Activated naive CD4-positive, alpha-beta T cell (primary cell): ENCODE measurements around the gene PROX2.
A peak's percentile ranks its signal among the peaks of the same experiment; 100 is the strongest.

Experiments
- DNase-seq, 4 experiments: peaks; one replicate each; lab custom pipeline; 2025; lab: John Stamatoyannopoulos, UW

The PROX2 gene

GRCh38 chr14:74909911-74910310, 34.0 kb upstream of the PROX2 start:
- DNase-seq: no peak

DNA sequence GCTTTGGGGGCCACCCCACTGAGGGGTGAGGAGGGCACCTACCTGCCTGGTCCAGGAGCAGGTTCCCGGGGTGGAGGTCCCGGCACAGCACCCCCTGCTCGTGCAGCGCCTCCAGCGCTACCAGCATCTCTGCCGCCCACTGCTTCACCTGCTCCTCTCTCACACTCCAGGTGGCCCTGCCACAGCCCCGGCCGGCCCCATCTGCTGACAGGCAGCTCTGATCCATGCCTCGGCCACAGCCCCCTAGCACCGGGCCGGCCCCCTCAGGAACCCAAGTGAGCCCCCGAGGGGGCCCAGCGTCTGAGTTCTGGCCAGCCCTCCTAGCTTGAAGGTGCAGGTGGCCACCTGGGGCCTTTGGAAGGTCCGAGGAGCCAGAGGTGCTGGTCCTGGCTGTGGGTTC, 33.6 kb upstream of the PROX2 start:
- no peak for DNase-seq

DNA sequence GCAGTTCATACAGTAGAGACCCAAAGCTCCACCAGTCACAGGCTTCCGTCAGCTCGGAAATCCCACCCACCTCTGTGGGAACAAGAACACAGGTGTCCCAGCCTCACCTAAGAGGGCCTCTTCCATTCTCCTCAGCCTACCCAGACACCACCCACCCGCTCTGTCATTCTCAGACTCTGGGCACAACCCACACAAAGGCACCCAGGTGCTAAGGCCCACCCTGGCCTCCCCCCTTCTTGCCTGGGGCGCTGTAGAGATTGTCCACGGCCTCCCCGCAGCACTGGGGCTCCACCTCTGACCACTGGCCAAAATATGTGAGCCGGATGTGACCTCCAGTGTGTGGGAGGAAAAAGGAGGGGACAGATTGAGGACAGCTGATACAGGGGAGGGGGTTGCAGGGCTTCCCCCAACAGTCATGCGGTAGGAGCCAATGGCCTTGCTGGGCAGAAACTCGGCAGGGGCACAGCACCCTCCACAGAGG, 33.0 kb upstream of the PROX2 start:
- no peak for DNase-seq

DNA sequence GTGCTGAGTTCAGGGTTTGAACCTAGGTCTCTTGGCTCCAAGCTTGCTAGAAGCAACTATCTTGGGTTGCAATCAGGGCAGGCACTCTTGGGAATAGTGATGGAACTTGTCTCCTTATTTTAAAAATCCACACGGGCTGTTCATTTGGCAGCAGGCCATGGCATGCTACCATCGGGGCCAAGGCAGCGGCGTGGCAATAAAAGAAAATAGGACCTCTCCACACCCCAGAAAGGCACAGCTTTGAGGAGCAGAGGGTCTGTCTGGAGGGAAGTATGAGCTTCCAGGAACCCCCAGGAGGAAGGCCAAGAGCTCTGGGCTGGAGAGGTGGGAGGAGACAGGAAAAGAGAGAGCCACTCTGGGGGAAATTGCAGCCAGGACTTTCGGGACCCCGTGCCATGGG, 31.8 kb upstream of the PROX2 start:
- DNase-seq: no peak

DNA sequence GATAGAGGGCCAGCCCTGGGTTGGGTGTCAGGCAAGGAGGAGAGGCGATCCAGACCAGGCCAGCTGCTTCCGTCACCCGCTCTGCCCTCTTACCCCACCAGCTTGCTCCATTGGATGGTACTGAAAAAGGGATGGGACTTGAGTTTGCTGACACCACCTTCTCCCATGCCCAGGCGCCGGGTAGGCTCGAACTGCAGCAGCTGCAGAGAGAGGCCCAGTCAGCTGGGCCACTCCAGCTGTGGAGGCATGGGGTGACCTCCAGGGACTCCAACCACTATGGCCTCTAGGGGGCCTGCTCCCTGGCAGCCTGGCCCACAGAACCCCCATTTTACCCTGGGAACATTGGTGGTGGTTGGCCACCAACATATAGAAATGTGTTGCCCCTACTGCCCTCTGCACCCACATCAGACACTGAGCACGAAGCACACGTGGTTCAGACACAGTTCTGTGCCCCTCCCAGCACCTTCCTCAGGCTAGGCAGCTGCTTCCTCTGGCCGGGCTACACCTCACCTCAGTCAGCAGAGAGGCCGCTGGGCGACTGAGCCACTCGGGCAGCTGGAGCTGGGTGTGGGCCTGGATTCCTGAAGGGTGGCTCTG, 31.1 kb upstream of the PROX2 start:
- DNase-seq: no peak

GRCh38 chr14:74905595-74906142, 29.7 kb upstream of the PROX2 start:
- peak; percentile 55 to 81 (median 70) for DNase-seq

DNA sequence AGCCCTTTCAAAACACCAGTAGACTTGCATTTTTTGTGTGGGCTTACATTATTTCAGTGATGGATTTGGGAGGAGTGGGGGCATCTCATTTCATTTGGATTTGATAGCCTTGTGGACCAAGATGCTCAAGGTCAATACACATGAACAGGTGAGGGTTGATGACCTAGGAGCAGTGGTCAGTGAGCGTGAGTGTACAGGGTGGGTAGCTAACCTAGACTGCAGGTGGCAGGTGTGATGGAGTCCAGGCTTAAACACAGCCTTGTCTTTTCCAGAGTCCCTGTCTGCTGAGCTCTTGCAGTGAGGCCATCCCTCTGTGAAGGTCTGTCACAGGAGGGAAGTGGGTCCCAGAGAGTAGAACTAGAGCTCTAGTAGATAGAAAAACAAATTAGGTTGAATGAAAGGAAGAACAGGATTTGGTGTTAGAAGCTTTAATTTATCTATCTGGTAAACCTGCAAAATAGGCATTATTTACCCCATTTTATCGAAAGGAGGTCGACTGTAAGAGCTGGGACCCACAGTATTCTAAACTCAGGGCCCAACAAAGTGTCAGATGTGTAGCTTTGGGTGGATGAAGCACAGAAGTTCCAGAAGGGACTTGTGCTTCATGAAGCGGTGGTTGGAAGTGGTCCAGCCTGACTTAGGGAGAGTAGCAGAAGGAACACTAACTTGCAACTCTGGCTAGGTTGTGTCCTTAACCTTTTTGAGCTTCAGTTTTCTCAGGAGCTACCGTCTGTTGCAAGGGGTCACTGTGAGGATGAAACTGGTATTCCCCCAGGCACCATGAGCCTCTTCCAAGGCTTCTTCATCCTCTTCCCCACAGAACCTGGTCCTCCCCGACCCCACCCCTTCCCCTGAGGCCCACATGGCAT, 28.9 kb upstream of the PROX2 start:
- no peak for DNase-seq

DNA sequence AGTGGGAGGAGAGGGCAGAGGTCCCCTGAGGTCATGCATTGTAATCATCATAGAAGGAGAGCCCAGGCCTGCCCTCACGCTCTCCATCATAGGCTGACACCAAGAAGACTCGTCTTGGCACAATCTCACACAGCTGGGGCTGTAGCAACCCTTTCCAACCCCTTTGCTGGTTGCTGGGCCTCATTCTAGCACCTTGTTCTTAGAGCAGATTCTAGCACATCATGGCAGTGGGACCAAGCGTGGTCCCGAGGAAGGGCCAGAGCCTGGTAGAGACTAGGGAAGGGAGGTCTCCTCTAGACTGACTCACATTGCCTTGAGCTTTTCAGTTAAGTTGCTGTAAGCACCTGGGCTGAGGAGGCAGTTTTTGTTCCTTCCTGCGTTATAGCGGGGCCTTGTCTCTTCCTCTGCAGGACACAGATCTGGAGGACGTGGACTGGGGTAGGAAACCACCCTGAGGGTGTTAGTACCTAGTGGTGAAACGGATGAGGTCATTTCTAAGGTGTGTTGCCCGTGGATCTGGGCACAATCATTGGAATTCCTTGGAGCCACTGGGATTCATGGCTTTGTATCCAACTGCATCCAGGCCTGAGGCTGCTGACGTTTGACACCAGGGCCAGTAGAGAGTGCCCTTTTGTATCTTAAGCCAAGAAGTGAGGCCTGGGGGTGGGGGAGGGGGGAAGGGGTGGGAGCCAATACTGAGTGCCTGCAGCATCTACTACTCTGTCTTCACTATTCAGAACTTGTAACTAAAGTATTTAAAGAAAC, 27.2 kb upstream of the PROX2 start:
- no peak for DNase-seq

DNA sequence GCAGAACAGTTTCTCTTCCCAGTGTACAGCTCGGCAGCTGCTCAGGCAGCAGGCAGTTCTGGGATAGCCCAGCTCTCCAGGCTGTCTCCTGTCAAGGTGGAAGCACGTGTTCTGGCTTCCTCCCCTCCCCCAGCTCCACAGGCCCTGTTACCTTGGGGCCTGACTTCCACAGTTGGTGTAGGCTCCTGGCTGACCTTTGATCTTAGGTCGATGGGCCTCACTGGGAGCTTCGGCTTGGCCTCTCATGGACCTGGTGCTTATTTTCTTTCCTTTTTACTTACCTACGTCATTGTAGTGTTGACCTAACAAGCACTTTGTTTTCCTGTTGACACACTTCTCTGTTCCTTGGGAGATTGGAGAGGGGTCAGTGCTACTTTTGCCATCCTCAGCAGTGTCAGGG, 22.7 kb upstream of the PROX2 start:
- no peak for DNase-seq

DNA sequence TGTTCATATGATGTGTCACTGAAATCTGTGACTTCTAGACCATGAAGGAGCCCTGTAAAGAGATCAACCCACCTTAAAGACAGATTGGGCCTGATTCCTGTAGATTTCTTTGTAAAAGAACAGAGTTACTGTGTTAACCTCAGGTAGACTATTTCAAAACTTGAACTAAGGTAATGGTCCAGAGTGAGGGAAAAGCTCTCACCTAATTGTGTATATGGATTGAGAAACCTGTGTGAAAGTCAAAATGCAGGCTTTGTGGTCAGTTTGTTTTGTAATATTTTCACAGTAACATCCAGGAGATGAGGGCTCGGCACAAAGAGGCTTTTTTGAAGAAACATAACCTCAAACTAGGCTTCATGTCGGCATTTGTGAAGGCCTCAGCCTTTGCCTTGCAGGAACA, 22.1 kb upstream of the PROX2 start:
- no peak for DNase-seq

DNA sequence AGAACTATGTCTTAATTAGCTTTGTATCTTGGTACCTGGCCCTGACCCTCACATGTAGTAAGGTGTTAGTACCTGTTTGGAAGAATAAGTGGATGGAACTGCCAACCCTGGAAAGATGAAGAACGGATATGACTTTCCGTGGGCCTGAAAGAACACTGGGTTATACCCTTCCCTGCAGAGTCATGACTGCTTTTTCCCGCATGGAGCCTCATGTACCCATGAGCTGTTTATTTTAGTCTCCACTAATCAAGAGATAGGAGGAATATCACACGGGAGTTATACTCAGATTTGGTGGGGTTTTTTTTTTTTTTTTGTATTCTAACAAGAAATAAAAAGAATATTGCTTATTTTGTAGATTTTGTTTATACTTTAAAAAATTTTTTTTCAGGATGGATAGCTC, 21.7 kb upstream of the PROX2 start:
- DNase-seq: no peak

GRCh38 chr14:74896400-74896799, 20.5 kb upstream of the PROX2 start:
- DNase-seq: no peak

- DNase-seq: no peak
Observed at GRCh38 chr14:74893614-74894091, 17.7 kb upstream of the PROX2 start.

DNA sequence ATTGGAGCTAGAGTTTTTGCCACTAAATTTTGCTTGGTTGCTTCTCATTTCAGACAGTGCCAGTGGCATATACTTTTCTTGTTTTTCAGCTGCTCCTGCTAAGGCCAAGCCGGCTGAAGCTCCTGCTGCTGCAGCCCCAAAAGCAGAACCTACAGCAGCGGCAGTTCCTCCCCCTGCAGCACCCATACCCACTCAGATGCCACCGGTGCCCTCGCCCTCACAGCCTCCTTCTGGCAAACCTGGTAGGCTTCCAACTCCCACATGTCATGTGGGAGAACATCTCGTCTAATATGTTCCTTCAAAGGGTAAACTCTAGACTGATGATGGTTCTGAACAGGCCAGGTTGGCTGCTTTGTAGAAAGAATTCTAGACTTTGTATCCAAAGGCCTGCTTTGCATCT, 16.8 kb upstream of the PROX2 start:
- no peak for DNase-seq

GRCh38 chr14:74891870-74892269, 15.9 kb upstream of the PROX2 start:
- DNase-seq: no peak

DNA sequence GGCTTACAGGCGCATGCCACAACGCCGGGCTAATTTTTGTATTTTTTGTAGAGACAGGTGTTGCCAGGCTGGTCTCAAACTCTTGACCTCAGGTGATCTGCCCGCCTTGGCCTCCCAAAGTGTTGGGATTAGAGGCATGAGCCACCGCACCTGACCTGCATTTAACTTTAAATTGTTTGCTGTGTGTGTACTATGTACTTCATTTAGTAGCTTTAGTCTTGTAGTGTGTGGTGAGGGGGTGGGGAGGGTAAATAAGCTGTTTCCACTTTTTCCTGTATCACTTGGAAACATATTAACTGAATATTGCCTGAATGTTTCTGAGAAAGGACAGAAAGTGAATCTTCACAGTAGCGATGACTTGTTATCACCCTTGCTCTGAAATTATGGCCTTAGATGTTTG, 14.3 kb upstream of the PROX2 start:
- no peak for DNase-seq

- DNase-seq: no peak
Observed at GRCh38 chr14:74888164-74889158, 12.5 kb upstream of the PROX2 start.

DNA sequence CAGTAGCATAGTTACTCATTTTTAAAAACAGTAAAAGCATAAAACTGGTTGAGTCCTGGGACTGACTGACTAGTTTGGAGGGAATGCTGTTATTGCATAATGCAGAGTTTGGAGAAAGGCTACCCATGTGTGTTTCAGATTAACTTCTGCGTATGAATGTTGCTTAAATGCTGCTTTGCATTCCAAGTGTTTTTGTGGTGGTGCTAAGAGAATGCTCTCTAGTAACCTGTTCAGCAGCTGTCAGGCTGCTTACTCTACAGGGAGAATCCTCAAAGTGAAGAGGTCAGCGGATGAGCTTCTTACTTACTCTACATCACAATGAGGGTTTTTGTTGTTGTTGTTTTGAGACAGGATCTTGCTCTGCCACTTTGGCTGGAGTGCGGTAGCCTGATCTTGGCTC, 10.1 kb upstream of the PROX2 start:
- no peak for DNase-seq

DNA sequence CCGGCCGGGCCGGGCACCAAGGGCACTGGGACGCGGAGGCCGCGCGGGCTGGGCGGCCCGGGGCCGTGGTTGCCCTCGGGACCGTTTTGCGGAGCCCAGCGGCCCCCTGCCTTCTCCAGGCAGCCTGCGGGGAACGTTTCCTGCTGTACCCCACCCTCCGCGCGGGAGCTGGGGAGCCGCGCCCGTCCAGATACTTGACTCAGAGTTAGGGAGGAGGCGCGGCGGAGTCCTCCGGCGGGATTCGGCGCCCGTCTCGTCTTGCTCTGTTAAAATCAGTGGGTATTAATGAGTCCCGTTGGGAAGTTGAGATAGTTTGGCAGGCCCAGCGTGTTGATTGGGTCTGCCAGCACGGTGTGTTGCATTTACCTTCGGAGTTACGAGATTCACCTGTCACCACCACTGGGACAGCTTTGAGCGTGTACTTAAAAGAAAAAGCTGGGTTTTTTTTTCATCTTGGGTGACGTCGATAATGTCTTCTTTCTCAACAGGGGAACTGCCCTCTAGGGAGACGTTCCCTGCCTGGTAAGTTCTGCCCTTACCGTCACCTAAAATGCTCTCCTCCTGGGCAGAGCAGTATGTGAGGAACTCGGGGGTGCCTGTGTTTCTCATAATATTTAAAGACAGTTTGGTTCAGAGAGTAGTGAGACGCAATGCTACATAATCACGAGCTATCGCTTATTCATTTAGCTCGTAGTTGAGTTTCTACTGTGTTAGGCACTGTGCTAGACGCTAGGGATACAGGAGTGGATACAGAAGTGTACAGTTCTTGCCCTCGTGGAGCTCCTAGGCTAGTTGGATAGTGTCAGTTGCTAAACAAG, 6.4 kb upstream of the PROX2 start:
- peak in 3 of 4 experiments; percentile 33 to 45 (median 37) for DNase-seq

DNA sequence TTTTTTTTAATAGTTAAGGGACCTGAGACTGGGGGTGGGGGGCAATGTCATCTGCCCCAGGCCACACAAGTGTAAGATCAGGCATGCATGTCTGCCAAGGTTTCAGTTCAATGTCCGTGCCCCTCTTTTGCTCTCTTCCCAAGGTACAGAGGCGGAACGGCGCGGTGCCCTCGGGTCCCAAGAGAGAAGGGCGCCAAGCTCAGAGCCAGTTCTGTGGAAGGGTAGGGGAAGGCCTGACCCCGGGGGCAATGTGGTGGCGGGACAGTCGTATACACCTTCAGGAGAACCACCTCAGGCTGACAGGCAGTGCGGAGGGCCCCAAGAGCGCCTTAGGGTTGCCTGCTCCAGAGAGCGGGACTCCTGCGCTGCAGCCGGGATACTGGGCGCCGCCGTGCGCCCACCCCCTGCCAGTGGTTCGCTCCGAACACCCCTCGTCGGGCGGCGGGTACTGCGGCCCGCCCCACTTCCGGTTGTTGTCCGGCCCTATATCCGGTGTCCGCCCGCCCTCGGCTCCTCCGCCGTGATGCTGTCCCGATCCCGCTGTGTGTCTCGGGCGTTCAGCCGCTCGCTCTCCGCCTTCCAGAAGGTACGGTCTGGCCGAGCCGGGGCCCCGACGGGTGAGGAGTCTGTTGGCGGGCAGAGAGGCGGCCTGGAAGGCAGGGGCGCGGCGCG, 5.6 kb upstream of the PROX2 start, which contains the start of gene DLST:
Gene DLST, plus strand, starts transcription at position 486 of the 672 bp plus-strand sequence. Its CDS starts 38 bp downstream, at position 524.
- peak; percentile 76 to 79 (median 77) for DNase-seq
